Hepatocyte (in vitro differentiated cells): Measurements from ENCODE around the gene SYAP1.

ENCODE experiments used
- EZH2 ChIP-seq: fragments of 200-600 bp; sonication (generic); IDR thresholded peaks from 2 replicates; pipeline ENCODE4 v1.6.1; 2016; ENCODE audit warnings: antibody characterized with exemption, mild to moderate bottlenecking, borderline replicate concordance
- EZH2phosphoT487 ChIP-seq: fragments of 200-600 bp; sonication (generic); IDR thresholded peaks from one replicate; pipeline ENCODE4 v1.6.1; 2018; ENCODE audit warnings: antibody characterized with exemption, mild to moderate bottlenecking, low read depth, moderate library complexity; ENCODE audit not compliant: unreplicated experiment, severe bottlenecking
- TF ChIP-seq, protein P1 (sequence below): fragments of 200-600 bp; sonication (generic); IDR thresholded peaks from 2 replicates; pipeline ENCODE4 v1.5.1; 2016; ENCODE audit warnings: antibody characterized with exemption, mild to moderate bottlenecking; ENCODE audit not compliant: poor library complexity

DNA sequence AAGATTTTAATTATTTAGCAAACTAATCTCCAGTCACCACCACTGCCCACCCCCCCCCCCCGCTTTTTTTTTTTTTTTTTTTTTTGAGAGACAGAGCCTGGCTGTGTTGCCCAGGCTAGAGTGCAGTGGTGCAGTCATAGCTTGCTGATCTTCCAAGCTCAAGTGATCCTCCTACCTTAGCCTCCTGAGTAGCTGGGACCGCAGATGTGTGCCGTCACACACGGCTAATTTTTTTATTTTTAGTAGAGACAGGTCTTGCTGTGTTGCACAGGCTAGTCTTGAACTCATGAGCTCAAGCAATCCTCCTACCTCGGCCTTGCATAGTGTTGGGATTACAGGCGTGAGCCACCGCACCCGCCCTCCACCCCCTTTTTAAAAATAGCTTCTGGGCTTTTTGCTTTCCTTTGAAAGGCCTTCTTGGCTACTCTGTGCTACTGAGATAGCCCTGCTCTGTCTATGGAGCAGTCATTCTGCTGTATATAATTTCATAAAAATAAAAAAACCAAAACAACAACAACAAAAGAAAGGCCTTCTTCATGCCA, 85.6 kb downstream of the SYAP1 start:
- no peak for TF ChIP-seq EZH2phosphoT487
- TF ChIP-seq, protein P1, sequence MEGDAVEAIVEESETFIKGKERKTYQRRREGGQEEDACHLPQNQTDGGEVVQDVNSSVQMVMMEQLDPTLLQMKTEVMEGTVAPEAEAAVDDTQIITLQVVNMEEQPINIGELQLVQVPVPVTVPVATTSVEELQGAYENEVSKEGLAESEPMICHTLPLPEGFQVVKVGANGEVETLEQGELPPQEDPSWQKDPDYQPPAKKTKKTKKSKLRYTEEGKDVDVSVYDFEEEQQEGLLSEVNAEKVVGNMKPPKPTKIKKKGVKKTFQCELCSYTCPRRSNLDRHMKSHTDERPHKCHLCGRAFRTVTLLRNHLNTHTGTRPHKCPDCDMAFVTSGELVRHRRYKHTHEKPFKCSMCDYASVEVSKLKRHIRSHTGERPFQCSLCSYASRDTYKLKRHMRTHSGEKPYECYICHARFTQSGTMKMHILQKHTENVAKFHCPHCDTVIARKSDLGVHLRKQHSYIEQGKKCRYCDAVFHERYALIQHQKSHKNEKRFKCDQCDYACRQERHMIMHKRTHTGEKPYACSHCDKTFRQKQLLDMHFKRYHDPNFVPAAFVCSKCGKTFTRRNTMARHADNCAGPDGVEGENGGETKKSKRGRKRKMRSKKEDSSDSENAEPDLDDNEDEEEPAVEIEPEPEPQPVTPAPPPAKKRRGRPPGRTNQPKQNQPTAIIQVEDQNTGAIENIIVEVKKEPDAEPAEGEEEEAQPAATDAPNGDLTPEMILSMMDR, result no peak
- TF ChIP-seq EZH2, result no peak
